HG03066 (cell line): ENCODE results near the gene MAPRE3.
"Not testable (repeated sequence)": the region's sequence is repeated elsewhere in the genome, so short reads cannot be mapped to it uniquely, and the experiment has no call there.

Experiments
- ATAC-seq: cut with Tn5 transposase; IDR thresholded peaks from one replicate; pipeline ENCODE4 v1.9.1; 2021; ENCODE audit warnings: low read depth; ENCODE audit not compliant: unreplicated experiment

The MAPRE3 gene

GRCh38 chr2:26970244-26970927, at the start of gene MAPRE3:
Gene MAPRE3 (plus strand): TSS chr2:26970637. CDS start chr2:27022219, 51,582 bp downstream.
- peak; percentile 69 for ATAC-seq

- no peak for ATAC-seq
Observed at GRCh38 chr2:26921323-26921722, 49.1 kb upstream of the MAPRE3 start.

- no peak for ATAC-seq
Observed at GRCh38 chr2:26922405-26923188, 47.8 kb upstream of the MAPRE3 start.

GRCh38 chr2:26923189-26923466, 47.3 kb upstream of the MAPRE3 start:
- not testable (repeated sequence) for ATAC-seq

- ATAC-seq: no peak
Observed at GRCh38 chr2:26924731-26925099, 45.7 kb upstream of the MAPRE3 start.

GRCh38 chr2:26925100-26925791, 45.2 kb upstream of the MAPRE3 start:
- ATAC-seq: no peak

- ATAC-seq: no peak
Observed at GRCh38 chr2:26927221-26927620, 43.2 kb upstream of the MAPRE3 start.

GRCh38 chr2:26932974-26933373, 37.5 kb upstream of the MAPRE3 start:
- no peak for ATAC-seq

GRCh38 chr2:26933431-26934334, 36.8 kb upstream of the MAPRE3 start:
- no peak for ATAC-seq

- no peak for ATAC-seq
Observed at GRCh38 chr2:26934335-26934724, 36.1 kb upstream of the MAPRE3 start.

GRCh38 chr2:26934985-26935384, 35.5 kb upstream of the MAPRE3 start:
- ATAC-seq: no peak

GRCh38 chr2:26936855-26937254, 33.6 kb upstream of the MAPRE3 start:
- ATAC-seq: no peak

GRCh38 chr2:26938399-26939118, 31.9 kb upstream of the MAPRE3 start:
- no peak for ATAC-seq

- no peak for ATAC-seq
Observed at GRCh38 chr2:26940001-26940400, 30.4 kb upstream of the MAPRE3 start.

- no peak for ATAC-seq
Observed at GRCh38 chr2:26941486-26941885, 29.0 kb upstream of the MAPRE3 start.

GRCh38 chr2:26942543-26943295, 27.7 kb upstream of the MAPRE3 start:
- no peak for ATAC-seq

- no peak for ATAC-seq
Observed at GRCh38 chr2:26945991-26946750, 24.3 kb upstream of the MAPRE3 start.
